Measurements from ENCODE around the gene RAD51B.

GRCh38 chr14:68662392-68662791 is 842.8 kb downstream of the RAD51B start:
- TF ChIP-seq CTCF (IDR thresholded peaks at IDR 0.05): no peak
- no peak for TF ChIP-seq POLR2A (IDR thresholded peaks at IDR 0.05)
